Dendritic cell treated with granulocyte-macrophage colony-stimulating factor and Interleukin-4, amounts not matched to agents 40 ng/mL and 50 ng/mL, for 4 days (primary cell): Measurements from ENCODE around the gene HRH2.
"Not testable (repeated sequence)": the region's sequence is repeated elsewhere in the genome, so short reads cannot be mapped to it uniquely, and the experiment has no call there.

Experiments used
- H3K27ac Mint-ChIP-seq: one replicate; pipeline ENCODE4 v1.8.0; 2022; ENCODE audit warnings: mild to moderate bottlenecking, mixed read lengths
- H3K27me3 Mint-ChIP-seq: one replicate; pipeline ENCODE4 v1.8.0; 2022; ENCODE audit warnings: mild to moderate bottlenecking, mixed read lengths
- H3K36me3 Mint-ChIP-seq: one replicate; pipeline ENCODE4 v1.8.0; 2022; ENCODE audit warnings: low read depth, mixed read lengths
- H3K4me1 Mint-ChIP-seq: one replicate; pipeline ENCODE4 v1.8.0; 2022; ENCODE audit warnings: low read depth, mixed read lengths
- H3K4me3 Mint-ChIP-seq: one replicate; pipeline ENCODE4 v1.8.0; 2022; ENCODE audit warnings: mild to moderate bottlenecking, moderate library complexity, mixed read lengths
- H3K9me3 Mint-ChIP-seq: one replicate; pipeline ENCODE4 v1.8.0; 2022; ENCODE audit warnings: mixed read lengths
- intact Hi-C: fragments of 100-400 bp; cut with micrococcal nuclease; formaldehyde crosslinking; loops from one replicate; pipeline ENCODE4 v1.15.0; 2022

Gene HRH2

DNA sequence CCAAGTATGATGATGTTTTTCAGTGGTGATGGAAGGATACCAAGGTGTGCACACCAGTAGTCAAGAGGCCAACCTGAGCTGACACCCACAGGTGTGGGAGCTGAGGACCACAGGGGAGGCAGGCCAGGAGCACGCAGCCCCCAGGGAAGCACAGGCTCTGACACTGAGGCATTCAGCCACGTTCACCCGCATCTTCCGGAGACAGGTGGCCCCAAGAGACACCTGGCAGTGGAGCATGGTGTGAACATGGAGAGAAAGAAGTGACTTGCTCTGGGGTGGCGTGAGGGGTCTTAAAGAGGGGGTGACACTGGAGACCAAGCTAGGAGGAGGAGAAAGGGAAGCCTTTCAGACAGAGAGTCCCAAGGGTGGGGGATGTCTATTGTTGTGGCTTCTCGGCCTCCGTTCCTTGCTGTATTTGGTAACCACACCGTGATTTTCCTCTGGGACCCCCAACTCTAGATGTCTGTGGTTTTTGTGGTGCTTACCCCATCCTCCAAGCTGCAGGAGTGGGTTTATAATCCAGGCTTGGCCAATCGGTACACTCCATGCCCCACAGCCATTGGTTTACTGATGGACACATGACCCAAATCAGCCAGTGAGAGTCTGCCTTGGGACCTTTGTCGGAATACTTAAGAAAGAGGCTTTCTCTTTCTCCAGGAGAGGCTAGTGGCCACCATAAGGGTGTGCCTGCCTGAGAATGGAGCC lies 84.6 kb downstream of the HRH2 start:
- peaks cover 7% of the 10 kb centered on the region for H3K4me1 Mint-ChIP-seq
- H3K27ac Mint-ChIP-seq: no peak overlapping the region
- no peak overlapping the region for H3K4me3 Mint-ChIP-seq
- peaks cover 34% of the 10 kb centered on the region for H3K27me3 Mint-ChIP-seq
- intact Hi-C loops: no loop called here
- H3K36me3 Mint-ChIP-seq: no peaks in the 10 kb centered on the region
- H3K9me3 Mint-ChIP-seq: no peaks in the 10 kb centered on the region

DNA sequence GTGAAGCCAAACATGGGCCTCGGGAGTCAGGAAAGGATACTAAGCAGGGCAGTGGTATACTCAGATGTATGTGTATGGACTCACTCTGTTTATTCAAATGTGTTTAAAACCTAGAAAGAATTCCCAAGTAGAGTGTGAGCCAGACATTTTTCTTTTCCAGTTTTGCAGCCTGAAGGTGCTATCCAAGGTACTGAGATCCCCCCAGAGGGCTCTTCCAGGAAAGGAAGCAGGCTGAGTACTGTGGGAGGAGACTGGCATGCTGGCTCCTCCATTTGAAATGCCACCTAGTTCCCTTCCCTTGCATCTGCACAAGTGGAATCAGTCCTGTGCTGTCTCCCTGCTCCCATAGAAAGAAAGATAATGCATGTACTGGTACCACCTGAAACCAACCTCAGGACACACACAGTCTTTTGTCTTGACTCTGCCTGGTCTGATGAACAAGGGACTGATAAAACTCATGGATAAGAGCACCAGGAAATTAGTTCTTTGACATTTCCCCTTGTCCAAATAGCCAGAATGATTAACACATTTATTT lies 85.9 kb downstream of the HRH2 start:
- peaks cover 7% of the 10 kb centered on the region for H3K4me1 Mint-ChIP-seq
- no peaks in the 10 kb centered on the region for H3K36me3 Mint-ChIP-seq
- no peaks in the 10 kb centered on the region for H3K9me3 Mint-ChIP-seq
- no peak overlapping the region for H3K27ac Mint-ChIP-seq
- H3K27me3 Mint-ChIP-seq: peaks cover 34% of the 10 kb centered on the region
- H3K4me3 Mint-ChIP-seq: no peak overlapping the region
- intact Hi-C loops: no loop called here

DNA sequence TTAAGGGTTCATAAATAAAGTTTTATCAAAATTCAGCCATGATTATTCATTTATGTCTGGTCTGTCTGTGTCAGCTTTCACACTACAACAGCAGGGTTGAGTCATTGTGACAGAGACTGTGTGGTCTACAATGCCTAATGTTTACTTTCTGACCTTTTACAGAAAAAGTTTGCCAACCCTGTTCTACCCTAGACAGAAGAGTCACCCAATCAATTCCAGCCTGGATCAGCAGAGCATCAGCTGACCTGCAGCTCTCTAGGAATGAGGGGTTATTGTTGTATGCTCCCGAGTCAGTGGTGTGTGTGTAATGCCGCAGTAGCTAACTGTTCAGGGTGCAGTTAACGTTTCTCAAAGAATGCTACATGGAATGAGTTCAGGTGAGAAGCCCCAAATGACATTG lies 87.3 kb downstream of the HRH2 start:
- intact Hi-C loops: no loop called here
- peaks cover 30% of the 10 kb centered on the region for H3K27me3 Mint-ChIP-seq

DNA sequence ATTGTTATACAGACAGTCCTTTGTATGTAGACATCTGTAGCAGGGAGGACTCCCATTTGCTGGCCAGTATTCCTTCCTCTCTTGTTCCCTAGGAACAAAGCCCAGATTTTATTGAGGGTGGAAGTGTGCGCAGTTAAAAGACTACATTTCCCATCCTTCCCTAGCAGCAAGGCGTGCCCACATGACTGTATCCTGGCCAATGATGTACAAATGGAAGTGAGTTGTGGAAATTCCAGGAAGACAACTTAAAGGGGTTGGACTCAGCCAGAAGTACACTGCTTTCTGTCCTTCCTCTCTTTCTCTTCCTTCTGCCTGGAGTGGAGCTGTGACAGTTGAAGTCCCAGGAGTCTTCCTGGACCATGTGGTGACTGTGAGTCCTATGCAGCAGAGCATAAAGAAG lies 89.0 kb downstream of the HRH2 start:
- Mint-ChIP-seq H3K27ac (no peak overlapping the region), H3K9me3 (no peaks in the 10 kb centered on the region), H3K36me3 (no peaks in the 10 kb centered on the region), H3K27me3 (peaks cover 26% of the 10 kb centered on the region), H3K4me3 (no peak overlapping the region), H3K4me1 (peaks cover under 1% of the 10 kb centered on the region)
- intact Hi-C loops: no loop called here

More for the DNA sequence above, 87.3 kb downstream of the HRH2 start:
- Mint-ChIP-seq H3K4me1 (peaks cover 7% of the 10 kb centered on the region), H3K4me3 (no peak overlapping the region), H3K27ac (no peak overlapping the region), H3K36me3 (no peaks in the 10 kb centered on the region), H3K9me3 (no peaks in the 10 kb centered on the region)

DNA sequence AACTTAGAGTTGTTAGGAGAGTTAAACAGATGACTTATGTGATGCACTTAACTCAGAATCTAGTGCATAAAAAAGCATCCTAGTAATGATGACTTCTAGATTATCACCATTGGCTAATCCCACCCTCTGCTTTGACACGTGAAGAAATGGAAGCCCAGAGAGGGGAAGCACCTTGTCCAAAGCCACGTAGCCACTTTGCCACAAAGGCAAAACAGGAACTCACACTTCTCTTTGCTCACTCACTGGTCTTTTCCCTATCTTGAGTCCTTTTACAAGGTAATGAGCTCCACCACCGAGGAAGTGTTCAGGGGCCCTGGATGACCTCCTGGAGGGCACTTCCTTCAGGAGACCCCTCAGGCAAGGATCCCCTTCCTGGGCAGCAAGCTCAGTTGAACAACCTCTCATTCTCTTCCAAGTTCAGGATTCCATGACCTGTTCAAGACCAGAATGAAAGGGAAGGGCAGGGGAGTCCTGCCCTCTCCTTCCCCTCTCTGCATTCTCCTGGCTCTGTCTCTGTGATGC lies 89.7 kb downstream of the HRH2 start:
- Mint-ChIP-seq H3K27me3 (peaks cover 26% of the 10 kb centered on the region), H3K9me3 (no peaks in the 10 kb centered on the region), H3K4me1 (no peaks in the 10 kb centered on the region), H3K27ac (no peak overlapping the region), H3K36me3 (no peaks in the 10 kb centered on the region), H3K4me3 (no peak overlapping the region)
- intact Hi-C loops: no loop called here

DNA sequence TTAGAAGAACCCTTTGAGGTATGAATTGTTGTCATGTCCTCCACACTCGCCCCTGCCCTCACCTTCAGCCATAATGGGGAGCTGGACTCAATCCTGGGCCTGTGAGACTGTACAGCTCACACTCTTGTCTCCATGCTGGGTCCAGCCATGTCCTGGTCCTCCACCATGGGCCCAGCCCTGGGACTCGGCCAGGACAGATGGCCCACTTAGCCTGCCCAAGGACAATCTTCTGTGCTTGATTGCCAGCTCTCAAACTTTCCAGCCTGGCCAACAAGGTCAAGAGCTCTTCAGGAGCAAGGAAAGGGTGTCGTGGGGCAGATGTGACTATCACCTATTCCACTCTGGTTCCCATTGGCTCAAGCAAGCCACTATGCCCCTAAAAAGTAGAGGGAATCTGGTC lies 90.8 kb downstream of the HRH2 start:
- Mint-ChIP-seq H3K4me1 (no peaks in the 10 kb centered on the region), H3K9me3 (no peaks in the 10 kb centered on the region), H3K27me3 (peaks cover 30% of the 10 kb centered on the region), H3K4me3 (no peak overlapping the region), H3K36me3 (no peaks in the 10 kb centered on the region), H3K27ac (no peak overlapping the region)
- intact Hi-C loops: no loop called here

DNA sequence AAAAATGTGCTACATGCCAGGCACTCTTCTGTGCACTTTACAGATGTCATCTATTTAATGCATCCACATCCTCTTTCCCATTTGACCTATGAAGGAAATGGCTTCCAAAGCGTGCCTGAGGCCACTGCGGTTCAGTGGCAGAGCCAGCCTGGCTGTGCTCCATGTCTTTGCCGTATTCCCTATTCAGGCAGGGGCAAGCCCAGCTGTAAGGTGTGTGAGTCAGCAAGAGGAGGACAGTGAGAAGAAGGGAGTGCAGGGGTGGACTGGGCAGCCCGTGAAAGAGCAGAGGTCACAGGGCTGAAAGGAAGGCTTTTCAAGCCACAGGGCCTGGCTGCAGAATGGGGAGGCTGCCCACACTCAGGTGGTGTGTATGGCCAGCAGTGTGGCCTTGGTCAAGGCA lies 91.7 kb downstream of the HRH2 start:
- no peak overlapping the region for H3K4me3 Mint-ChIP-seq
- peaks cover 35% of the 10 kb centered on the region for H3K27me3 Mint-ChIP-seq
- no peak overlapping the region for H3K27ac Mint-ChIP-seq
- no peaks in the 10 kb centered on the region for H3K9me3 Mint-ChIP-seq
- no peaks in the 10 kb centered on the region for H3K36me3 Mint-ChIP-seq
- H3K4me1 Mint-ChIP-seq: no peaks in the 10 kb centered on the region
- intact Hi-C loops: no loop called here

DNA sequence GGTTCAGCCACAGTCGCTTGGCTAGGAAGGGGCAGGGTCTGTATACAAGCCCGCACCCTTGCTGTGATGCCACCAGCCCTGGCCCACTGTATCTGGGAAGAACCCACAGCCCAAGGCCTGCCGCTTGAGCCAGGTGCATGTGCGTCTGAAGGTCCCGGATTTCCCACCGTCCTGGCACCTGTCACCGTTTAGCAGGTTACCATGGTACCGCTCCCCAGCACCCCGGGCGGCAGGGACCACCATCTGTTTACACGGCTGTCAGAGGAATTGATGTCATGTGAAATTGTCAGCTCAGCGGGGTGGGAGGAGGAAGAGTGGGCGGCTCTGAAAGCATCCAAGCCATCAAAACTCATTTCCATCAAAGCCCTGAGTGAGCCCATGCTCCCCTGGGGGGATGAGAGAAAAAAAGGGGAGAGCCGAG lies 92.7 kb downstream of the HRH2 start:
- Mint-ChIP-seq H3K27ac (no peak overlapping the region), H3K27me3 (peaks cover 38% of the 10 kb centered on the region)

DNA sequence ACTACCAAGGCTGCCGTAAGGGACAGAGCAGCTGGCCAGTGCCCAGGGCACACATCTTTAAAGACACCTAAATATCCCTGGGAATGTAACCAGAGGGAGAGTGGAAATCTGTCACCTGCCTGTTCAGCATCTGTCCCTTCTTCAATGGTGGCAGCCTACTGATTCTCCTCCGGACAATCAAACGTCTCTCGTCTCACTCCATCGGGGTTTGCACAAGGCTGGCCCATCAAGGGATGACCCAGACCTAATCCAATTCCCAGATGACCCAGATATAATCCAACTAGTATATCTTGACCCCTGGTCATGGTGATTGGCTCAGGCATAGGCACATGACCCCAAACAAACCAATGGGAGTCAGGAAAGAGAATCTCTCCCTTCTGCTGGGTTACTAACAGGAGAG lies 93.5 kb downstream of the HRH2 start:
- no peak overlapping the region for H3K27ac Mint-ChIP-seq
- peaks cover 39% of the 10 kb centered on the region for H3K27me3 Mint-ChIP-seq

More for the DNA sequence above, 92.7 kb downstream of the HRH2 start:
- Mint-ChIP-seq H3K9me3 (no peaks in the 10 kb centered on the region), H3K4me3 (no peak overlapping the region), H3K4me1 (no peaks in the 10 kb centered on the region), H3K36me3 (no peaks in the 10 kb centered on the region)
- intact Hi-C loops: no loop called here

DNA sequence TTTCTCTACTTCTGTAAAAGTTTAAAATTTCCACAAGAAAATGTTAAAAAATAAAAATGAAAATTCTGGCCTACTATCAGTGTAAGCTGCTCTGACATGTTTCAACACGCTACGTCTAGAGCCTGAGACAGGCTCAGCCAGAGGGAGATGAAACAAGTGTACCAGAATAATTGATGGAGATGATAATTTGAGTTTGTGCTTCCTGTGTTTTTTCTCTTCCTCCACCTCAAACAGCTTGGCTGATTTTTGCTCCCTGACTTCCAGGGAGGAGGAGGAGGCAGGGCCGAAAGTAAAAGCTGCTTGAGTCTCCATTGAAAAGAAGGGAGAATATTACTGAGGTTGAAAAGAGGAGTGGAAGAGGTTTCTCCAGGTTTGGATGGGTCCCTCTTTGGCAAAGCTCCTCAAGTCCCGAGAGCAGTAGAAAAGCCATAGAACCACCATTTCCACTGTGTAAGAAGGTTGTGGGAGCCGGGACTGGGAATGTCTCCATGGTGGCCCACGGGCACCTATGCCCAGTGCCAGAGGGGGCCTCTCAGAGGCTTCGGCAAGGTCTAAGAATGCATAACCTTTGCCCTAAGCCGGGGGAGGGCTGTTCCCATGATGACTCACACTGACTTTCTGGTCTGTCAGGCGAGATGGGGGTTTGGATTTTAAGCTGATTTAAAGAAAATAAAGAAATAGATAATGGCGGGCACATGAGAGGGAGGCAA lies 95.1 kb downstream of the HRH2 start:
- Mint-ChIP-seq H3K36me3 (no peaks in the 10 kb centered on the region), H3K4me3 (no peak overlapping the region), H3K27ac (no peak overlapping the region), H3K27me3 (peaks cover 44% of the 10 kb centered on the region), H3K9me3 (no peaks in the 10 kb centered on the region), H3K4me1 (no peaks in the 10 kb centered on the region)
- intact Hi-C loops: no loop called here

More for the DNA sequence above, 93.5 kb downstream of the HRH2 start:
- Mint-ChIP-seq H3K36me3 (no peaks in the 10 kb centered on the region), H3K9me3 (no peaks in the 10 kb centered on the region), H3K4me3 (no peak overlapping the region), H3K4me1 (no peaks in the 10 kb centered on the region)
- intact Hi-C loops: no loop called here

DNA sequence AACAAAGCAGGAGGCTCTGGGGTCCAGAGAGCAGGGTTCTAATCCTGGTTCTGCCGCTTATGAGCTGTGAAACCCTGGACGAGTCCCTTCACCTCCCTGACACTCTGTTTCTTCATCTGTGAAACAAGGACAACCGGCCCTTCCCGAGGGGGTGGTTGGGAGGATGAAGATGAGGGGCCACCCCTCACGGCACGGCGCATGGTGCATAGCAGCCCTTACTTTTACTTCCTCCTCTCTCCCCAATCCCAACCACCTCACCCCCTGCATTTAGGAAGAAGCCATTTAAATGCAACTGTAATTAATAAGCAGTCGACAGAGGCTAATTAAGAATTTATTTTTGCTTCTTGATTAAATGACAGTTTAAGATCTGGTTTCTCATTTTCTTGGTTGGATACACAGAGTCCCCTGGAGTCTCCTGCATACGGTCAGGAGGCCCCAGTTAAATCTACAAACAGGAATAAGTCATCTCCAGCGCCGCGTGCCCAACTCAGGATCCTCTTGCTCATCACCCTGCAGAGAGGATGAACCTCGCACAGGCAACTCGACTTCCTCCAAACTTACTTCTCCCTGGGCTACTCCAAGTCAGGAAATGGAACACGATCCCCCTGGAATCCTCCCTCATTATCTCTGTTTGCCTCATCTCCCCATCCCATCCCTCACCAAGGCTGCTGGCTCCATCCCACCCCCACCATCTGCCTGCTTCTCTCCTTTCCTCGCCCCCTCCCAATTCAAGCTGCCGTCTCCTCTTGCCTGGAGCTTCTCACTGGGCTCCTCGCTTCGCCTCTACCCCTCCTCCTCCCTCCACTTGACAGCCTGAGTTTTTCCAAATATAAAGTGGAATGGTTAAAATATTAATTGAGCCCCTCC lies 95.9 kb downstream of the HRH2 start:
- Mint-ChIP-seq H3K4me3 (no peak overlapping the region), H3K9me3 (no peaks in the 10 kb centered on the region), H3K4me1 (no peaks in the 10 kb centered on the region), H3K27me3 (peaks cover 45% of the 10 kb centered on the region), H3K36me3 (no peaks in the 10 kb centered on the region), H3K27ac (no peak overlapping the region)
- intact Hi-C loops: no loop called here

DNA sequence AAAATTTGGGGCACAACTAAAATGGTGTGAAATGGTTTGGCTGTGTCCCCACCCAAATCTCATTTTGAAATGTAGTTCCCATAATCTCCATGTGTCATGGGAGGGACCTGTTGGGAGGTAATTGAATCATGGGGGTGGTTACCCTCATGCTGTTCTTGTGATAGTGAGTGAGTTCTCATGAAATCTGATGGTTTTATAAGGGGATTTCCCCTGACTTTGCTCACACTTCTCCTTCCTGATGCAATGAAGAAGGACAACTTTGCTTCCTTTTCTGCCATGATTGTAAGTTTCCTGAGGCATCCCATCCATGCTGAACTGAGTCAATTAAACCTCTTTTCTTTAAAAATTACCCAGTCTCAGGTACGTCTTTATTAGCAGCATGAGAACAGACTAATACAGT lies 102.1 kb downstream of the HRH2 start:
- intact Hi-C loops: not testable (repeated sequence)
- peaks cover 34% of the 10 kb centered on the region for H3K27me3 Mint-ChIP-seq

More for the DNA sequence above, 102.1 kb downstream of the HRH2 start:
- H3K9me3 Mint-ChIP-seq: peaks cover 11% of the 10 kb centered on the region
- H3K36me3 Mint-ChIP-seq, H3K4me3 Mint-ChIP-seq, H3K27ac Mint-ChIP-seq, H3K4me1 Mint-ChIP-seq: not testable (repeated sequence)
